GM12891 (cell line): ENCODE measurements around the gene LATS2.

ENCODE experiments used
- DNase-seq: peaks from one replicate; pipeline ENCODE4 v3.0.0; 2011; ENCODE audit warnings: low spot score; ENCODE audit not compliant: insufficient read length
- FAIRE-seq: peaks from 2 replicates; lab custom pipeline; 2011; peaks lifted over from hg19 to GRCh38; lab: Jason Lieb, UNC
- PAX5 ChIP-seq: IDR thresholded peaks from 2 replicates; pipeline ENCODE4 v1.6.1; 2011; ENCODE audit warnings: low read length, moderate library complexity, mild to moderate bottlenecking; ENCODE audit not compliant: insufficient read depth, severe bottlenecking
- POLR2A ChIP-seq: IDR thresholded peaks from 2 replicates; pipeline ENCODE4 v1.6.1; 2011; ENCODE audit warnings: low read depth, low read length, control low read depth
- POLR2AphosphoS5 ChIP-seq: IDR thresholded peaks from 2 replicates; pipeline ENCODE4 v1.6.1; 2011; ENCODE audit warnings: low read depth, low read length, control low read depth
- POU2F2 ChIP-seq: IDR thresholded peaks from 2 replicates; pipeline ENCODE4 v1.6.1; 2011; ENCODE audit warnings: low read depth, mild to moderate bottlenecking, control low read depth, low read length, moderate library complexity
- SPI1 ChIP-seq: IDR thresholded peaks from 2 replicates; pipeline ENCODE4 v1.6.1; 2011; ENCODE audit warnings: low read depth, low read length, control low read depth
- TAF1 ChIP-seq: IDR thresholded peaks from 2 replicates; pipeline ENCODE4 v1.6.1; 2011; ENCODE audit warnings: low read depth, low read length, control low read depth

The LATS2 gene

DNA sequence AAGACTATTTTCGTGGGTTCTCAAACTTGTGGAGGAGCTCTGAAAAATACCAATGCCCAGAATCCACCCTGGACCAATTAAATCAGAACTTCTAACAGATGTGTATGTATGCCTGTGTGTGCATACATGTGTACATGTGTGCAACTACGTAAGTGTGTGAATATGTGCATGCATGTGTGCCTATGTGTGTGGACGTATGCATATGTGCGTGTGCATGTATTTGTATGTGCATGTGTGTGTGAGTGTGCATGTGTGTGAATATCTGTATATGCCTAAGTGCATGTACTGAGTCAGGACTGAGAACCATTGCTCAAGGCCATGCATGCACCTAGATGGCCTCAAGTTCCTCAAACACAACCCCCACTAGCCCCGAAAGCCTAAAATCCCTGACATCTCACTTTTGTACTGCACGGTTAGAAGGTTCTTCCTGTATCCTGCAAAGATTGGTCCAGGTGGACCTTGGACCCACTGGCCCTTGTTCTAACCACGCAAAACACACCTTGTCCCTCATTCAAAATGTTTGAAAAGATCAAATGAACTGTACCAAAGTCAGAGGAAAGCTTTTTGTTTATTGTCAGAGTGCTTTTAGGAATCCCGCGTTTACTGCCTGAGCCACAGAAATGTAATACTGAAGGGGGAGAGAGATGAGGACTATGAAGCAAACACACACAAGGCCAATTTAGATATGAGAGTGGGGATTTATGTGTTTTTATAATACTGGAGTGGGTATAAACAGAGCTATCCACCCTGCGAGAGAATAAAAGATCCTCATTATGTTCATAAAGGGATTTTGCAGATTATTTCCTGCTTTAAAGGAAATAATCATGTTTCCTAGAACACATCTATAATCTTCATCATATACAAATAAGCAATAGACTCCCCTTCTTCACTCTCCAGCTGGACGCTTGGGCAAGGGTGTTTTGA lies 39.1 kb downstream of the LATS2 start:
- peak; percentile 84 for FAIRE-seq
- 0 out of 2 replicates have a peak, but pooled peaks have one; percentile 42 for TF ChIP-seq POU2F2
- TF ChIP-seq SPI1: no peak
- DNase-seq: no peak

DNA sequence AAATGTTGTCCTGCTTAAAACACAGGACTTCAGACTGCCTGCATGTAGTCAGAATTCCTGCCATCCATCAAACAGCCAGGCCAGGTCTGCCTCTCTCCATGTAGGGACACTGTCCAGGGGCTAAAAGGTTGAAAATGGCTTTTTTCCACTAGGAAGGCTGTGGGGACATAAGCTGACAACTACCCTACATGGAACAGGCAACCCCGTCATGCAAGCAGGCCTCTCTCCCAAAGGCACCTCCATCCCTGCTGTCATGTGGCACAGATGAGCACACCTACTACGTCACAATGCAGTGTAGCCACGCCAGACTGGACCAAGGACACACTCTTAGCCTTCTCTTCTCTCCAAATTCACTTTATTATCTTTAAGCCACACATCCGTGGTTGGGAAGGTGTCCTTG lies 40.8 kb downstream of the LATS2 start:
- FAIRE-seq (no peak), DNase-seq (no peak)
- TF ChIP-seq POLR2AphosphoS5: no peak
- TF ChIP-seq SPI1: no peak
- TF ChIP-seq POU2F2: no peak
- TF ChIP-seq TAF1: no peak
- TF ChIP-seq POLR2A: no peak
- TF ChIP-seq PAX5: no peak

DNA sequence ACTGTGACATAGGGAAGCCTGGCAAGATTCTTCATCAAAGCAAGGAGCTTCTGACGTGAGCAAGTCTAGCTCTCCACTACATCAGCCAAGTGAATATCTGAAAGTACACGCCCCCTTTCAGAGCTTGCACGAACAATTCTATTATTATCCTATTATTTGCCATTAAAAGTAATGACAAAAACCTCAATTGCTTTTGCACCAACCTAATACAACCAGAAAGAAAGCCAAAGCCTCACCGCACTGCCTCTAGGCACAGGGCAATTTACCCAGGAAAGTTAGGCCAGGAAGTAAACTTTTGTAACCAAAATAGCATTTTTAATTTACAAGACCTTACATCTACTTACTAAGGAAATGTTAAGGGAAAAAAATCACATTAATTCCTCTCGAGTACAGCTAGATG lies 41.2 kb downstream of the LATS2 start:
- TF ChIP-seq TAF1: no peak
- no peak for TF ChIP-seq SPI1
- no peak for TF ChIP-seq POLR2A
- DNase-seq: no peak
- no peak for FAIRE-seq

DNA sequence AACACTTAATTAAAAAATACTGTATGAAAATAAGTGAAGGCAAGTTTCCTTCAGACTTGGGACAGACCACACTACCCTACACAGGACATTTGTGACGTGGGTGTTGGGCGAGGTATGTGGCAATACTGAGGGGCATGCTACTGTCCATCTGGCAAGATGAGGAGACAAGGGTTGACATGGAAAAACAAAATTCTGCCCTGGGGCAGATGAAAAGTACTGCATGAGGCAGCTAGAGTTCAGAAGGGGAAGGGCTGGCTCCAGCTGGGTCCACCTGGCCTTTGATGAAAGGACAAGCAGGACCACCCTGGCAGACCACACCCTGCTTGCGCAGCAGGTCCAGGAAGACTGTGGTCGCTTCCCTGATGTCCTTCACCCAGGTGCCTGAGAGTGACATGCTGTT lies 43.2 kb downstream of the LATS2 start:
- no peak for TF ChIP-seq POLR2AphosphoS5
- TF ChIP-seq PAX5: no peak
- TF ChIP-seq SPI1: no peak
- no peak for TF ChIP-seq TAF1
- TF ChIP-seq POU2F2: no peak
- TF ChIP-seq POLR2A: no peak
- DNase-seq: no peak
- FAIRE-seq: no peak

DNA sequence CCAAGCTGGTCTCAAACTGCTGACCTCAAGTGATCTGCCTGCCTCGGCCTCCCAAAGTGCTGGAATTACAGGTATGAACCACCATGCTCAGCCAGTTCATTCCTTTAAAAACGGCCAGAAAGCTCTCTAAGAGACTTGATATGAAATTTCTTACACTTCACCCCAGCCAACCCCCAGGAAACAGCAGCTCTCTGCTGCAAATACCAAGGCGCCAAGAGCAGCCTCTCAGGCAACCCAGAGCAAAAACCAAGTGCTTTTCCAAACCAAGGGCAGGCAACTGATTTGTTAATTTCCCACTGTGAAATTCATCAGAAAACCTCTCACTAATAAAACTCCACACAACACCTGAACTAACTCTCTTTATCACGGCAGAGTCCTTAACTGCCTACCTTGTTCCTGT lies 44.9 kb downstream of the LATS2 start:
- DNase-seq: no peak
- no peak for FAIRE-seq

DNA sequence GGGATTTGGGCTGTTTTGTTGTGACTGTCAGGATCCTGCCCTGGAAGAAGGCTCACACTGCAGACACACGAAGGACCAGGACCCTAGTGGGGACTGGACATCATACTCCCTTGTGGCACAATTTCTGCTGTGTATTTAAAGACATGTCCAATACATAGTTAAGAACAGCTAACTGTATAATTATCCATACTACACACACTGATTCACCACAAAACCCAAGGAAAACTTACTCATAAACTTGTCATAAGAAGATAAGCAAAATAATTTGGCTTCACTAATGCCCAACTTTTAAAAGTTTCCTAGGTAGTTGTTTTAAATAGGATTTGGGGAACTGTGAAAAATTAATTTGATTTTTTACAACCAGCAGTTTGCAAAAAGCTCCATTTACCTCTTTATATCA lies 46.1 kb downstream of the LATS2 start:
- FAIRE-seq: no peak
- no peak for DNase-seq
- TF ChIP-seq POU2F2: no peak
- TF ChIP-seq POLR2A: no peak
- TF ChIP-seq PAX5: no peak
- TF ChIP-seq TAF1: no peak
- TF ChIP-seq POLR2AphosphoS5: no peak
- no peak for TF ChIP-seq SPI1

More for the DNA sequence above, 44.9 kb downstream of the LATS2 start:
- TF ChIP-seq SPI1: no peak
- no peak for TF ChIP-seq TAF1
- TF ChIP-seq POLR2A: no peak
- no peak for TF ChIP-seq POU2F2
- no peak for TF ChIP-seq PAX5
- no peak for TF ChIP-seq POLR2AphosphoS5

DNA sequence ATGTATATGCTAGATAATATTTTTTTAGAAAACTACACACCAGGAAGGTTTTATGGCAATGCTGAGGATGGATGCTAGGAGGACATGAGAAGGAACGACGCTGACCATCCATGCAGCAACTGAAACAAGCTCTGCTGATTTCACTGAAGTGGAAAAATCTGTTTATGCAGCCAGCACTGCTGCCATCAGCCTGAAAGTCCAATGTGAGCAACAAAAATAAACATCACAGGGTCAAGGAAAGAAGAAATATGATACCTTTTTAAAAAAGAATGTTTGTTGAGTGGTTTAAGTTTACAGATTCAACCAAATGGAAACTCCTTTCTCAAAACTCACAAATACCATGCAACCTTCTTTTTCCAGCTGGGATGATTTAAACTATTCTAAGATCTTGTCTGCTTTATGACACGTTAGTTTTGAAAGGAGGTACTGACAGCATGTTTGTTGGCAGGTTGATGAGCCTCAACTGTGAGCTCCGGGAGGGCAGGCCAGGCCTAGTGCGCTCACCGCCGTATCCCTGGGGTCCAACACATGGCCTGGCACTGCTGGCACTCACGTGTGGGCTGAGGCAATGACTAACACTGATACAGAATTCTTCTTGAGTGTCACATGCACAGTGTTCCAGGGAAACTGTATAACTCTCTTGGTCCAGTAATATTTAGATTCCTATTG lies 46.8 kb downstream of the LATS2 start:
- FAIRE-seq (no peak), DNase-seq (no peak)
- TF ChIP-seq PAX5 (no peak), POLR2AphosphoS5 (no peak), POLR2A (no peak), TAF1 (no peak), POU2F2 (no peak), SPI1 (no peak)

DNA sequence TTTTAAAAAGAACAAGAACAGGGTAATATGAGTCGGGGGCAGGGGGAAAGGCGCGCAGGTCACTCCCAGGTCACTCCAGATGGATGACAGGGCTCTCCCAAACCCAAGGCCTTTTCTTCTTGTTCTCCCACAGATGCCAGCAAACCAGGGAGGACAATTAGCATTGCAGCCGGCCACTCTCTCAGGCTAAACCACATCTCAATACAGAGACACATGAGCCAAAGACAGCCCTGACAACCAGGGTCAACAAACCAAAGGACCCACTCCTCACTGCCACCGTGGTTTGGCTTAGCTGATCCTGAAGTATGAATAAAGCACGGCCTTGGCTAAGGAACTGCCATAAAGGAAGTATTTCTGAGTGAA lies 47.3 kb downstream of the LATS2 start:
- DNase-seq: no peak
- FAIRE-seq: no peak
- TF ChIP-seq POLR2A: no peak
- TF ChIP-seq SPI1: no peak

DNA sequence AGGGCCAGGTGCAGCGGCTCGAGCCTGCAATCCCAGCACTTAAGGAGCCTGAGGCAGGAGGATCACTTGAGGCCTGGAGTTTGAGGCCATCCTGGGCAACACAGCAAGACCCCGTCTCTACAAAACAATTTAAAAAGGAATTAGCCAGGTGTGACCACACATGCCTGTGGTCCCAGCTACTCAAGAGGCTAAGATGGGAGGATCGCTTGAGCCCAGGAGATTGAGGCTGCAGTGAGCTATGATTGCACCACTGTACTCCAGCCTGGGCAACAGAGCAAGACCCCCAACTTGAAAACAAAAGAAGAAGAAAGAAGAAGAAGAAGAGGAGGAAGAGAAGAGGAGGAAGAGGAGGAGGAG lies 47.7 kb downstream of the LATS2 start:
- TF ChIP-seq TAF1: no peak
- TF ChIP-seq SPI1: no peak
- TF ChIP-seq POLR2AphosphoS5: no peak
- no peak for TF ChIP-seq PAX5
- no peak for TF ChIP-seq POU2F2
- TF ChIP-seq POLR2A: no peak
- no peak for FAIRE-seq
- DNase-seq: no peak
